GM21529 (cell line): ENCODE results near the gene RNF126.
"Not testable (repeated sequence)": the region's sequence is repeated elsewhere in the genome, so short reads cannot be mapped to it uniquely, and the experiment has no call there.

Source experiments
- ATAC-seq: cut with Tn5 transposase; IDR thresholded peaks from one replicate; pipeline ENCODE4 v1.9.1; 2021; ENCODE audit not compliant: unreplicated experiment

Gene RNF126

GRCh38 chr19:616062-616700, 46.8 kb downstream of the RNF126 start:
- ATAC-seq, result no peak

- no peak for ATAC-seq
Measured at GRCh38 chr19:615619-616018, 47.4 kb downstream of the RNF126 start.

- ATAC-seq, result no peak
Measured at GRCh38 chr19:613732-614567, 49.1 kb downstream of the RNF126 start.

- no peak for ATAC-seq
Measured at GRCh38 chr19:612941-613340, 50.1 kb downstream of the RNF126 start.

- no peak for ATAC-seq
Measured at GRCh38 chr19:611481-611868, 51.5 kb downstream of the RNF126 start.

- no peak for ATAC-seq
Measured at GRCh38 chr19:610801-611480, 52.1 kb downstream of the RNF126 start.

- no peak for ATAC-seq
Measured at GRCh38 chr19:610071-610800, 52.8 kb downstream of the RNF126 start.

GRCh38 chr19:609004-609346, 54.0 kb downstream of the RNF126 start:
- no peak for ATAC-seq

GRCh38 chr19:608155-609003, 54.6 kb downstream of the RNF126 start:
- ATAC-seq, result no peak

- ATAC-seq, result no peak
Measured at GRCh38 chr19:607301-608154, 55.5 kb downstream of the RNF126 start.

- not testable (repeated sequence) for ATAC-seq
Measured at GRCh38 chr19:605061-605971, 57.7 kb downstream of the RNF126 start.

- ATAC-seq, result no peak
Measured at GRCh38 chr19:604355-604754, 58.7 kb downstream of the RNF126 start.

GRCh38 chr19:603779-604178, 59.2 kb downstream of the RNF126 start:
- not testable (repeated sequence) for ATAC-seq

GRCh38 chr19:603302-603639, 59.7 kb downstream of the RNF126 start:
- not testable (repeated sequence) for ATAC-seq

GRCh38 chr19:602391-603301, 60.4 kb downstream of the RNF126 start:
- no peak for ATAC-seq

GRCh38 chr19:601790-602189, 61.2 kb downstream of the RNF126 start:
- no peak for ATAC-seq

GRCh38 chr19:601310-601709, 61.7 kb downstream of the RNF126 start:
- no peak for ATAC-seq
